Hepatocyte (in vitro differentiated cells): ENCODE measurements around the gene MAP3K2.

Experiments
- CTCF ChIP-seq: fragments of 200-600 bp; sonication (generic); IDR thresholded peaks from 2 replicates; pipeline ENCODE4 v1.5.1; 2016; ENCODE audit warnings: antibody characterized with exemption, mild to moderate bottlenecking; ENCODE audit not compliant: poor library complexity
- EZH2 ChIP-seq: fragments of 200-600 bp; sonication (generic); IDR thresholded peaks from 2 replicates; pipeline ENCODE4 v1.6.1; 2016; ENCODE audit warnings: antibody characterized with exemption, mild to moderate bottlenecking, borderline replicate concordance

GRCh38 chr2:127254386-127254981 is 133.3 kb downstream of the MAP3K2 start:
- TF ChIP-seq CTCF (no peak), EZH2 (no peak)
